ENCODE results near the gene TMEM240.
"Not testable (repeated sequence)": the region's sequence is repeated elsewhere in the genome, so short reads cannot be mapped to it uniquely, and the experiment has no call there.

TMEM240 gene

DNA sequence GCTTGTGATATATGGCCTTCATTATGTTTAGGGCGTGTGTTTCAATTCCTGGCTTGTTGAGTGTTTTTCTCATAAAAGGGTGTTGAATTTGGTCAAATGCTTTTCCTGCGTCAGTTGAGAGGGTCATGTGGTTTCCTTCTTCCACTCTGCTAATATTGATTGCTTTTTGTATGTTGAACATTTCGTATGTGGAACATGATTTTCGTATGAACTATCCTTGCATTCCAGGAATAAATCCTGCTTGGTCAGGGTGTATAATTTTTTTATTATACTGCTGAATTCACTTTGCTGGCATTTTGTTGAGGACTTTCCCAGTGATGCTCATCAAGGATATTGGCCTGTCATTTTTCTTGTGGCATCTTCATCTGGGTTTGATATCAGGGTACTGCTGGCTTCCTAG is 33.1 kb downstream of the TMEM240 start:
- Histone ChIP-seq H3K4me1 (ENCODE audit: control insufficient read depth, insufficient read depth, low read length) (peaks cover 5% of the 10 kb centered on the region; the same call in 1 of the 2 replicates), H3K4me3 (ENCODE audit: low read depth, low read length) (no peak overlapping the region), H3K9me3 (ENCODE audit: control insufficient read depth, insufficient read depth, low read depth, low read length) (no peaks in the 10 kb centered on the region), H3K27ac (ENCODE audit: low read depth, low read length) (no peak overlapping the region), H3K36me3 (ENCODE audit: control insufficient read depth, insufficient read depth, low read length) (no peaks in the 10 kb centered on the region), H3K9ac (ENCODE audit: low read length) (no peak overlapping the region), H3K27me3 (ENCODE audit: control insufficient read depth, insufficient read depth, low read length) (no peaks in the 10 kb centered on the region)

DNA sequence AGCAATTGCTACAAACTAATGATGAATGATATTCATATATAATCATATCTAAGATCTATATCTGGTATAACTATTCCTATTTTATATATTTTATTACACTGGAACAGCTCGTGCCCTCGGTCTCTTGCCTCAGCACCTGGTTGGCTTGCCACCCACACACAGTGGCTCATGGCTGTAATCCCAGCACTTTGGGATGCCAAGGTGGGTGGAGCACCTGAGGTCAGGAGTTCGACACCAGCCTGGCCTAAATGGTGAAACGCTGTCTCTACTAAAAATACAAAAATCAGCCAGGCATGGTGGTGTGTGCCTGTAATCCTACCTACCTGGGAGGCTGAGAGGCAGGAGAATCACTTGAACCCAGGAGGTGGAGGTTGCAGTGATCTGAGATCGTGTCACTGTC is 34.6 kb downstream of the TMEM240 start:
- not testable (repeated sequence) for H3K4me1 ChIP-seq (ENCODE audit: control insufficient read depth, insufficient read depth, low read length); H3K4me3 ChIP-seq (ENCODE audit: low read depth, low read length); H3K9me3 ChIP-seq (ENCODE audit: control insufficient read depth, insufficient read depth, low read depth, low read length); H3K36me3 ChIP-seq (ENCODE audit: control insufficient read depth, insufficient read depth, low read length); H3K27me3 ChIP-seq (ENCODE audit: control insufficient read depth, insufficient read depth, low read length); H3K9ac ChIP-seq (ENCODE audit: low read length); H3K27ac ChIP-seq (ENCODE audit: low read depth, low read length)

- Histone ChIP-seq H3K4me3 (ENCODE audit: low read depth, low read length) (peak overlapping the region; percentile 46; the same call in 1 of the 2 replicates), H3K9ac (ENCODE audit: low read length) (peak overlapping the region; percentile 26)
- H3K36me3 ChIP-seq (ENCODE audit: control insufficient read depth, insufficient read depth, low read length); H3K9me3 ChIP-seq (ENCODE audit: control insufficient read depth, insufficient read depth, low read depth, low read length); H3K27me3 ChIP-seq (ENCODE audit: control insufficient read depth, insufficient read depth, low read length); H3K27ac ChIP-seq (ENCODE audit: low read depth, low read length); H3K4me1 ChIP-seq (ENCODE audit: control insufficient read depth, insufficient read depth, low read length): not testable (repeated sequence)
These were observed 35.0 kb downstream of the TMEM240 start for GRCh38 chr1:1505366-1505798.

DNA sequence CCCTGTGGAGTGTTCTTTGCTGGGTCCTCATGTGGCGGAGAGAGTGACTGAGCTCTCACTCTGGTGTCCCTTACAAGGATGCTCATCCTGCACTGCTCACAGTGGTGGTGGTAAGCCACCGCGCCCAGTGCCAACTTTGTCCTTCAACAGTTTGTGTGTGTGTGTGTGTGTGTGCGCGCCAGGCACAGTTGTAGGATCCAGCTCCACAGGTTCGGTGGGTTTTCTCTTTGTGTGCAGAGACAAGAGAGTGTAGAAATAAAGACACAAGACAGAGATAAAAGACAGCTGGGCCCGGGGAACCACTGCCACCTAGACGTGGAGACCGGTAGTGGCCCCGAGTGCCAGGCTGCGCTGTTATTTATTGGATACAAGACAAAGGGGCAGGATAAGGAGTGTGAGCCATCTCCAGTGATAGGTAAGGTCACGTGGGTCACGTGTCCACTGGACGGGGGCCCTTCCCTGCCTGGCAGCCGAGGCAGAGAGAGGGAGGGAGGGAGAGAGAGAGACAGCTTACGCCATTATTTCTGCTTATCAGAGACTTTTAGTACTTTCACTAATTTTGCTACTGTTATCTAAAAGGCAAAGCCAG is 35.6 kb downstream of the TMEM240 start:
- H3K27me3 ChIP-seq (ENCODE audit: control insufficient read depth, insufficient read depth, low read length); H3K4me1 ChIP-seq (ENCODE audit: control insufficient read depth, insufficient read depth, low read length); H3K36me3 ChIP-seq (ENCODE audit: control insufficient read depth, insufficient read depth, low read length); H3K27ac ChIP-seq (ENCODE audit: low read depth, low read length); H3K9me3 ChIP-seq (ENCODE audit: control insufficient read depth, insufficient read depth, low read depth, low read length): not testable (repeated sequence)
- Histone ChIP-seq H3K9ac (ENCODE audit: low read length) (peak overlapping the region; percentile 26), H3K4me3 (ENCODE audit: low read depth, low read length) (peak overlapping the region; percentile 46; the same call in 1 of the 2 replicates)

DNA sequence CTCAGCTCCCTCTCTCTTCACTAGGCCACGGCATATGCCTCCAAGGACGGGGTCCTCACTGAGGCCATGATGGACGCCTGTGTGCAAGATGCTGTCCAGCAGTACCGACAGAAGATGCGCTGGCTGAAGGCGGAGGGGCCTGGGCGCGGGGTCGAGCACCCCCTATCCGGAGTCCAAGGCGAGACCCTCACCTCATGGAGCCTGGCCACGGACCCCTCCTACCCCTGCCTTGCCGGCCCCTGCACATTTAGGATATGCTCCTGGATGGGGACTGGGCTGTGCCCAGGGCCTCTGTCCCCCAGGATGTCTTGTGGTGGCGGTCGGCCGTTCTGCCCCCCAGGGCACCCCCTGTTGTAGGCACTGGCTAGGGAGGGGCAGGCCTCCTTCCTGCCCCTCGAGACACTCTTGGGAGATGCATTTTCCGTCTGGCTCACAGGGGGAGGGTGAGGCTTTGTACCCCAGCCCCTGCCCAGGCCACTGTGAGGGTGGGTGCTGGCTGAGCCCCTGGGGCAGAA is 44.9 kb downstream of the TMEM240 start:
- not testable (repeated sequence) for H3K4me1 ChIP-seq (ENCODE audit: control insufficient read depth, insufficient read depth, low read length)

DNA sequence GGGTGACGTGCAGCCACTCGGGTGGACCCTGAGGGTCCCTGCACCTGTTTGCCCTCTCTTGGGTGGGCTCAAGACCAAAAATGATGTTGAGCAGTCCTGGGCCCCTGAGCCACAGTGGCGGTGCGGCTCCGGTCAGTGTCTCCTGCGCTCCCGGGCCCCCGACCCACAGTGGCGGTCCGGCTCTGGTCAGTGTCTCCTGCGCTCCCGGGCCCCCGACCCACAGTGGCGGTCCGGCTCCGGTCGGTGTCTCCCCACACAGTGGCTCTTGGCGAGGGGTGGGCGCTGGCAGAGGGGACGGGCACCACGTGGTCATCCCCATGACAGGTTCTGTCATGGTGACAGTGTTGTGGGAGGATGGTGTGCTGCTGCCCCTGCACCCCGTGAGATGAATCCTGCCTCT is 46.1 kb downstream of the TMEM240 start:
- H3K27me3 ChIP-seq (ENCODE audit: control insufficient read depth, insufficient read depth, low read length) = not testable (repeated sequence)
- peaks cover 55% of the 10 kb centered on the region for H3K36me3 ChIP-seq (ENCODE audit: control insufficient read depth, insufficient read depth, low read length)

More for the DNA sequence above, 44.9 kb downstream of the TMEM240 start:
- H3K27me3 ChIP-seq (ENCODE audit: control insufficient read depth, insufficient read depth, low read length); H3K27ac ChIP-seq (ENCODE audit: low read depth, low read length); H3K9ac ChIP-seq (ENCODE audit: low read length); H3K9me3 ChIP-seq (ENCODE audit: control insufficient read depth, insufficient read depth, low read depth, low read length); H3K4me3 ChIP-seq (ENCODE audit: low read depth, low read length): not testable (repeated sequence)
- peaks cover 45% of the 10 kb centered on the region for H3K36me3 ChIP-seq (ENCODE audit: control insufficient read depth, insufficient read depth, low read length)

DNA sequence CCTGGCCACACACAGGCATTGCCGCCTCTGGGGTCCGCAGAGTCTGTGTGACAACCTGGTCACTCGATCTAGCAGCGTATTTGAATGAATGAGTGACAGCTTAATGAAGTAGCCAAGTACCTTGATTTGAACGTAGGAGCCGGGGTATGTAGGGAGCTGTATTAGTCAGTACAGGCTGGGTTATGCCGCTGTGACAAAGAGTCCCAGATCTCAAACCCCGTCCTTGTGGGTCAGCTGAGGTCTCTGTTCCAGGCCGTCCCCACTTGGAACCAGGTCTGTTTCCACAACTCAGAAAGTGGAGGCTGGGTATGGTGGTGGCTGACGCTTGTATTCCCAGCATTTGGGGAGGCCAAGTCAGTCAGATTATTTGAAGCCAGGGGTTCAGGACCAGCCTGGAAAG is 48.8 kb downstream of the TMEM240 start:
- Histone ChIP-seq H3K36me3 (ENCODE audit: control insufficient read depth, insufficient read depth, low read length) (peaks cover 79% of the 10 kb centered on the region), H3K4me3 (ENCODE audit: low read depth, low read length) (no peak overlapping the region), H3K27me3 (ENCODE audit: control insufficient read depth, insufficient read depth, low read length) (no peaks in the 10 kb centered on the region), H3K9ac (ENCODE audit: low read length) (no peak overlapping the region), H3K27ac (ENCODE audit: low read depth, low read length) (no peak overlapping the region), H3K4me1 (ENCODE audit: control insufficient read depth, insufficient read depth, low read length) (no peaks in the 10 kb centered on the region), H3K9me3 (ENCODE audit: control insufficient read depth, insufficient read depth, low read depth, low read length) (0 out of 2 replicates have a peak, but pooled peaks cover 2% of the 10 kb centered on the region)

More for the DNA sequence above, 46.1 kb downstream of the TMEM240 start:
- not testable (repeated sequence) for H3K27ac ChIP-seq (ENCODE audit: low read depth, low read length); H3K4me3 ChIP-seq (ENCODE audit: low read depth, low read length); H3K9me3 ChIP-seq (ENCODE audit: control insufficient read depth, insufficient read depth, low read depth, low read length); H3K9ac ChIP-seq (ENCODE audit: low read length); H3K4me1 ChIP-seq (ENCODE audit: control insufficient read depth, insufficient read depth, low read length)

GRCh38 chr1:1490633-1491230 is 49.7 kb downstream of the TMEM240 start:
- Histone ChIP-seq H3K4me3 (ENCODE audit: low read depth, low read length) (no peak overlapping the region), H3K9ac (ENCODE audit: low read length) (no peak overlapping the region), H3K27me3 (ENCODE audit: control insufficient read depth, insufficient read depth, low read length) (no peaks in the 10 kb centered on the region), H3K4me1 (ENCODE audit: control insufficient read depth, insufficient read depth, low read length) (no peaks in the 10 kb centered on the region), H3K9me3 (ENCODE audit: control insufficient read depth, insufficient read depth, low read depth, low read length) (0 out of 2 replicates have a peak, but pooled peaks cover 2% of the 10 kb centered on the region), H3K27ac (ENCODE audit: low read depth, low read length) (no peak overlapping the region), H3K36me3 (ENCODE audit: control insufficient read depth, insufficient read depth, low read length) (peaks cover 81% of the 10 kb centered on the region)

- no peak overlapping the region for H3K27ac ChIP-seq (ENCODE audit: low read depth, low read length)
- no peaks in the 10 kb centered on the region for H3K27me3 ChIP-seq (ENCODE audit: control insufficient read depth, insufficient read depth, low read length)
- H3K4me1 ChIP-seq (ENCODE audit: control insufficient read depth, insufficient read depth, low read length) = no peaks in the 10 kb centered on the region
- peaks cover 79% of the 10 kb centered on the region for H3K36me3 ChIP-seq (ENCODE audit: control insufficient read depth, insufficient read depth, low read length)
- no peak overlapping the region for H3K9ac ChIP-seq (ENCODE audit: low read length)
- no peak overlapping the region for H3K4me3 ChIP-seq (ENCODE audit: low read depth, low read length)
- H3K9me3 ChIP-seq (ENCODE audit: control insufficient read depth, insufficient read depth, low read depth, low read length) = 0 out of 2 replicates have a peak, but pooled peaks cover 2% of the 10 kb centered on the region
These were observed 50.6 kb downstream of the TMEM240 start for GRCh38 chr1:1489861-1490260.

DNA sequence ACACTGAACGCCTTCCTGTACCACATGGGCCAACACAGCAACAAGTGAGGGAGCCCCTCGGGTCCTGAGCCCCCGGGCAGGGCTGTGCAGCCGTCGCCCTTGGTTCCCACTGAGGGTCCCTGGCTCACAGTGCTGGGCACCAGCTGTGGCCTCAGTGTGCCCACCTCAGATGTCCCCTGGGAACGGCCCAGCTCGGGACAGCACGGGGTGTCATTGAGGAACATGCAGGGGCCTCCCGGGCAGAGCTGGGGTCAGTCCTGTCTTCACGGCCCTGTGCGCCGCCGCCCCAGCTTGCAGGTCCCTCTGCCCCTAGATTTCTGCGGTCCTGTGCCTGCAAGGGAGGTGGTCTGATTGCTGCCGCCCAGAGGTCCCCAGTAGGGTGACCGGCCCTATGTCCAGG is 51.2 kb downstream of the TMEM240 start:
- Histone ChIP-seq H3K27ac (ENCODE audit: low read depth, low read length) (no peak overlapping the region), H3K9ac (ENCODE audit: low read length) (no peak overlapping the region), H3K9me3 (ENCODE audit: control insufficient read depth, insufficient read depth, low read depth, low read length) (0 out of 2 replicates have a peak, but pooled peaks cover 2% of the 10 kb centered on the region), H3K4me3 (ENCODE audit: low read depth, low read length) (no peak overlapping the region), H3K36me3 (ENCODE audit: control insufficient read depth, insufficient read depth, low read length) (peaks cover 80% of the 10 kb centered on the region), H3K27me3 (ENCODE audit: control insufficient read depth, insufficient read depth, low read length) (no peaks in the 10 kb centered on the region), H3K4me1 (ENCODE audit: control insufficient read depth, insufficient read depth, low read length) (no peaks in the 10 kb centered on the region)

DNA sequence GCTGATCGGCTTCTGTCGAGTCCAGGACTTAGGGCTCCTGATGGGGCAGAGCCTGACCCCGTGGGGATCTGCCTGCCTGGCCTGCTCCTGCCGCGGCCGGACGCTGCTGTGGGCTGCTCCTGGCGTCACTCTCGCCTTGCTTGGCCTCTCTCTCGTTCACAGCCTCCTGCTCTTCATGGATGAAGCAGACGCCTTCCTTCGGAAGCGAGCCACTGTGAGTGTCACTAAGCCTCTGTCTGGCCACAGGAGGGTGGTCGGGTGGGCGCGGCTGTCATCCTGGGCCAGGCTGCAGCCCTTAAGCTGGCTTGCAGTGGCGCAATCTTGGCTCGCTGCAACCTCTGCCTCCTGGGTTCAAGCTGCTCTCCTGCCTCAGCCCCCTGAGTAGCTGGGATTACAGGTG is 52.7 kb downstream of the TMEM240 start:
- Histone ChIP-seq H3K9ac (ENCODE audit: low read length) (no peak overlapping the region), H3K27ac (ENCODE audit: low read depth, low read length) (no peak overlapping the region), H3K36me3 (ENCODE audit: control insufficient read depth, insufficient read depth, low read length) (peaks cover 84% of the 10 kb centered on the region), H3K4me1 (ENCODE audit: control insufficient read depth, insufficient read depth, low read length) (no peaks in the 10 kb centered on the region), H3K4me3 (ENCODE audit: low read depth, low read length) (no peak overlapping the region), H3K27me3 (ENCODE audit: control insufficient read depth, insufficient read depth, low read length) (no peaks in the 10 kb centered on the region), H3K9me3 (ENCODE audit: control insufficient read depth, insufficient read depth, low read depth, low read length) (0 out of 2 replicates have a peak, but pooled peaks cover 2% of the 10 kb centered on the region)

Measured in HUES6 (cell line).